Upper lobe of right lung (tissue), 1 donor: ENCODE results near the gene INO80B. TPM values are rescaled to one million over a fixed set of nuclear protein-coding genes. Genes with fewer than 3 reads are reported as not detected.
"Not testable (repeated sequence)": the region's sequence is repeated elsewhere in the genome, so short reads cannot be mapped to it uniquely, and the experiment has no call there.

Experiments
- ATAC-seq: fragments of 200-7000 bp; cut with Tn5 transposase; one replicate; pipeline ENCODE4 v1.9.1; 2020; ENCODE audit warnings: mild to moderate bottlenecking, moderate library complexity
- DNase-seq: peaks from one replicate; pipeline ENCODE4 v3.0.0-alpha.2; 2020
- H3K27ac ChIP-seq: fragments of 200-600 bp; one replicate; pipeline ENCODE4 v1.8.0; 2022
- H3K27me3 ChIP-seq: fragments of 200-600 bp; one replicate; pipeline ENCODE4 v1.8.0; 2022; ENCODE audit warnings: mild to moderate bottlenecking
- H3K36me3 ChIP-seq: fragments of 200-600 bp; one replicate; pipeline ENCODE4 v1.8.0; 2022
- H3K4me1 ChIP-seq: fragments of 200-600 bp; one replicate; pipeline ENCODE4 v1.8.0; 2022
- H3K4me3 ChIP-seq: fragments of 200-600 bp; one replicate; pipeline ENCODE4 v1.8.0; 2022; ENCODE audit warnings: mild to moderate bottlenecking
- H3K9me3 ChIP-seq: fragments of 200-600 bp; one replicate; pipeline ENCODE4 v1.8.0; 2022
- CTCF ChIP-seq: fragments of 200-600 bp; IDR thresholded peaks from one replicate; pipeline ENCODE4 v1.8.0; 2022; ENCODE audit warnings: antibody characterized with exemption
- intact Hi-C: fragments of 100-400 bp; cut with DNase I; formaldehyde crosslinking; loops from one replicate; pipeline ENCODE4 v1.11.0; 2022
- total RNA-seq: library from RNA; stranded (reverse); fragmentation: NEBNext Ultra II Directional; extraction: Animal tissue kit (Norgen Biotek cat#: 25700); gene quantifications from one replicate; pipeline ENCODE4 v1.2.1, GENCODE V29; 2021
- donor health status: DM: no; HTN: yes; CAD: no; lungs with severe emphysema.

Gene INO80B
- total RNA-seq, 1 donor from 2014 or later: 30.2 TPM

- DNase-seq (no peak), ATAC-seq (no peak)
- no peaks in the 10 kb centered on the region for H3K9me3 ChIP-seq
- H3K4me3 ChIP-seq: no peak overlapping the region
- H3K4me1 ChIP-seq: peaks cover 26% of the 10 kb centered on the region
- no peak overlapping the region for H3K27ac ChIP-seq
- TF ChIP-seq CTCF: no peak
- H3K27me3 ChIP-seq: no peaks in the 10 kb centered on the region
- intact Hi-C loops: no loop called here
- H3K36me3 ChIP-seq: peaks cover 23% of the 10 kb centered on the region
These were observed 20.0 kb downstream of the INO80B start for GRCh38 chr2:74474899-74475298.

GRCh38 chr2:74481431-74481830, 26.5 kb downstream of the INO80B start:
- no peak for TF ChIP-seq CTCF
- H3K4me3 ChIP-seq: peak overlapping the region; percentile 95
- no peaks in the 10 kb centered on the region for H3K27me3 ChIP-seq
- ATAC-seq (no peak), DNase-seq (no peak)
- H3K4me1 ChIP-seq: peaks cover 36% of the 10 kb centered on the region
- H3K36me3 ChIP-seq: peaks cover 27% of the 10 kb centered on the region
- H3K27ac ChIP-seq: peak overlapping the region; percentile 91
- no peaks in the 10 kb centered on the region for H3K9me3 ChIP-seq
- intact Hi-C loops: no loop called here

GRCh38 chr2:74481961-74482800, 27.3 kb downstream of the INO80B start:
- H3K36me3 ChIP-seq: peaks cover 29% of the 10 kb centered on the region
- intact Hi-C loops: no loop called here
- H3K27me3 ChIP-seq: no peaks in the 10 kb centered on the region
- ATAC-seq (peak; percentile 72), DNase-seq (no peak)
- H3K27ac ChIP-seq: peak overlapping the region; percentile 91
- no peaks in the 10 kb centered on the region for H3K9me3 ChIP-seq
- no peak for TF ChIP-seq CTCF
- H3K4me1 ChIP-seq: peaks cover 29% of the 10 kb centered on the region
- peak overlapping the region; percentile 95 for H3K4me3 ChIP-seq

- Histone ChIP-seq H3K4me1 (peaks cover 24% of the 10 kb centered on the region), H3K27me3 (no peaks in the 10 kb centered on the region), H3K9me3 (no peaks in the 10 kb centered on the region), H3K36me3 (peaks cover 29% of the 10 kb centered on the region), H3K27ac (peak within 1 kb of the TSS; percentile 91), H3K4me3 (peak within 1 kb of the TSS; percentile 95)
- intact Hi-C loops: no loop called here
- peak; percentile 97 for ATAC-seq
- DNase-seq: peak; percentile 97
- TF ChIP-seq CTCF: peak; percentile 84
These were observed 28.2 kb downstream of the INO80B start, which contains the start of the genes CCDC142 and TTC31 for GRCh38 chr2:74482801-74483674. Gene CCDC142, minus strand, starts transcription at chr2:74482998. Its CDS starts 161 bp downstream, at chr2:74482837. Gene TTC31, plus strand, starts transcription at chr2:74483081. Its CDS starts 15 bp downstream, at chr2:74483096.

GRCh38 chr2:74483675-74484164, 28.8 kb downstream of the INO80B start:
- H3K27ac ChIP-seq: peak overlapping the region; percentile 91
- H3K27me3 ChIP-seq, intact Hi-C loops, H3K9me3 ChIP-seq, DNase-seq, ATAC-seq: not testable (repeated sequence)
- H3K4me3 ChIP-seq: peak overlapping the region; percentile 95
- H3K4me1 ChIP-seq: peaks cover 24% of the 10 kb centered on the region
- H3K36me3 ChIP-seq: peaks cover 29% of the 10 kb centered on the region
